Dermis blood vessel endothelial cell (primary cell): Measurements from ENCODE around the gene VEZF1. TPM values are rescaled to one million over a fixed set of nuclear protein-coding genes. Genes with fewer than 3 reads are reported as not detected.
A peak's percentile ranks its signal among the peaks of the same experiment; 100 is the strongest.

ENCODE experiments used
- DNase-seq: peaks from one replicate; pipeline ENCODE4 v3.0.0; 2010
- total RNA-seq: library from RNA; depleted of rRNA; stranded (reverse); fragments of >200 nt; gene quantifications from 2 replicates; pipeline ENCODE4 v1.2.3, GENCODE V29; 2014

Gene VEZF1
- total RNA-seq, 1 donor from 2014 or later = 30.8 TPM

- peak; percentile 60 for DNase-seq
These were observed 60.9 kb downstream of the VEZF1 start for GRCh38 chr17:57927048-57927723.

DNA sequence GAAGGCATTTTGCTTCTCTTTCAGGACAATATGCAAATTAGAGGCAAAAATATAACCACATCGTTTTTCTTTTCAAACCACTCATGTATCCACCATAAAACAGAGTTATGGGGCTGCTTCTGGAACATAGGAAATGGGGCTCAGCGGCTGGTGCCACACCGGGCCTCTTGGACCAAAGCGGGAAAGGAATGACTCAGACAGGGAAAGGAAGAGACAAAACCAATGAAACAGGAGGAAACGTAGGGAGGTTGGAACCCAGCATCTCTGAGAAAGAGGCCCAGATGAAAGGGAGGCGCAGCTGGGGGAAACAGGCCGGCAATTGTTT is 61.4 kb downstream of the VEZF1 start:
- peak; percentile 31 for DNase-seq

DNA sequence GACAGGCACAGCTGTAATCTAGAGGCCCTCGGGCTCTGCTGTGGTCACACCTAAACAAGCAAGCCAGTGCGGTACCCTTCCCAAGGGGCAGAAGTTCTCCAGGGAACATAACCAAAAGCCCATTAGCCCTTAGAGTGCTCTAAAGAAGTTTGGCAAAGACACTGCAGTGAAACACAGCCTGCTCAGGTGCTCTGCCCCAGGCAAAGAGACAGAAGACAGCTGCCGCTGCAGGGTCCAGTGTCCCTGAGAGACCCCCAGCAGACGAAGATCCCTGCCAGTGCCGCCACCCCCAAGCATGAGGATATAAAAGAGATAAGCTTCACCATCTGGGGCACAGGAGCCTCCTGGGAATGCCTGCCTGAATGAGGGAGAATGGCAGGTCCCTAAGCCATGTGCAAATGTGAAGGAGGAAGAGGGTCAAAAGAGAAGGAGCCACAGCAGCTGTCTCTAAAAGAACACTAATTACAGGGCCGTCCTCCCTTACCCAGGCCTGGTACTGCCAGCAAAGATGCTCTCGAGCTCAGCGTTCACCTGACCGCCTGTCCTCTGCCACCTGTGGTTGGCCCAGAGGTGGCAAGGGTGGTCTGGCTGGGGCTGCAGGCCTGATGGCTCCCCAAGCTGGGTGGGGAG is 62.6 kb downstream of the VEZF1 start:
- DNase-seq = no peak

DNA sequence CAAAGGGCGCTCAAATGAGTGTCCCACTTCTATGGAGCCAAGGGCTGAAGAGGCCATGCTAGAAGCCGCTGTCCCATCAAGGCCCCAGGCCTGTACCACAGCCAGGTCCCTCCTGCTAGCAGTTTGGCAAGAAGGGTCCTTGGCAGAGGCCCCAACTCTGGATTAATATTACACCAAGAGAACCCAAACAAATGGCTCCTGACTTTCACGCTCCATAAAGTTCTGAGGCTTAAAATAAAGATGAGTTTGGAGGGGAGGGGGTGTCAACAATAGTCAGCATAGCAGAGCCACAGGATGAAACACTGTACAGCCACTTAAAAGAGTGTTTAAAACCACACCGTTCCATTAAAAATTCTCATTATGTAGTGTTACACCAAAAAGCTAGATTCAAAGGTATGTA is 63.4 kb downstream of the VEZF1 start:
- no peak for DNase-seq

Other genes with a start within 250 kb of the VEZF1 start
- not detected in 2 replicates for gene CCDC182, start 243.0 kb downstream of the VEZF1 start, total RNA-seq
- 25.4 and 25.9 TPM in 2 replicates for gene MRPS23, start 138.2 kb downstream of the VEZF1 start, total RNA-seq
- gene CUEDC1, start 32.8 kb downstream of the VEZF1 start, total RNA-seq = 6.5 and 6.8 TPM in 2 replicates
- 415 and 532 TPM in 2 replicates for gene SRSF1, start 19.0 kb upstream of the VEZF1 start, total RNA-seq
- gene DYNLL2, start 95.2 kb upstream of the VEZF1 start, total RNA-seq = 12.6 and 17.2 TPM in 2 replicates
- gene OR4D1, start 160.1 kb upstream of the VEZF1 start, total RNA-seq = not detected in 2 replicates
- gene OR4D2, start 178.7 kb upstream of the VEZF1 start, total RNA-seq = not detected in 2 replicates
- gene EPX, start 204.5 kb upstream of the VEZF1 start, total RNA-seq = not detected in 2 replicates
- gene MKS1, start 231.0 kb upstream of the VEZF1 start, total RNA-seq = 10.2 and 13.4 TPM in 2 replicates